Testis (tissue), 3 donors: ENCODE measurements around the gene UBAC1. TPM values are rescaled to one million over a fixed set of nuclear protein-coding genes. Genes with fewer than 3 reads are reported as not detected.

Source experiments
- DNase-seq: peaks from one replicate; pipeline ENCODE4 v3.0.0-alpha.2; 2019
- H3K27ac ChIP-seq, 2 donors: fragments of 200-600 bp; sonication (generic); one replicate each; pipeline ENCODE4 v1.5.1; 2019
- H3K27me3 ChIP-seq: fragments of 200-600 bp; sonication (generic); one replicate; pipeline ENCODE4 v1.5.1; 2019
- H3K36me3 ChIP-seq: fragments of 200-600 bp; sonication (generic); one replicate; pipeline ENCODE4 v1.5.1; 2017; ENCODE audit warnings: low read depth; ENCODE audit errors: missing control alignments
- H3K4me1 ChIP-seq: fragments of 200-600 bp; sonication (generic); one replicate; pipeline ENCODE4 v1.5.1; 2019
- H3K4me3 ChIP-seq, 2 donors: fragments of 200-600 bp; sonication (generic); one replicate each; pipeline ENCODE4 v1.5.1; 2017 to 2019
- H3K9me3 ChIP-seq: fragments of 200-600 bp; sonication (generic); one replicate; pipeline ENCODE4 v1.5.1; 2017
- POLR2A ChIP-seq: fragments of 450-650 bp; IDR thresholded peaks from one replicate; pipeline ENCODE4 v1.6.1; 2017; ENCODE audit warnings: antibody characterized with exemption, mild to moderate bottlenecking, moderate library complexity
- WGBS, 2 donors: methylation state at CpG; one replicate each; pipeline ENCODE4 v1.1.5; 2018; 5-methylcytosine and 5-hydroxymethylcytosine counted together
- intact Hi-C: fragments of 100-400 bp; cut with DNase I; formaldehyde crosslinking; loops from one replicate; pipeline ENCODE4 v1.15.1; 2023; ENCODE audit warnings: low total_unique reads
- polyA plus RNA-seq: library from polyadenylated mRNA; stranded (reverse); fragments of 350-450 nt; fragmentation: Illumina TruSeq; extraction: RNeasy Lipid Tissue Mini Kit (QIAGEN cat#74804); gene quantifications from one replicate; pipeline ENCODE4 v1.2.3, GENCODE V29; 2014; ENCODE audit warnings: low read depth, low replicate concordance; ENCODE audit not compliant: insufficient read depth
- total RNA-seq, 2 donors: library from RNA; depleted of rRNA; stranded (reverse); fragments of >200 nt; gene quantifications; one replicate each; pipeline ENCODE4 v1.2.3, GENCODE V29; 2016
- TF ChIP-seq, protein P1 (sequence below), 3 experiments: fragments of 450-650 bp in 2 of 3; fragments of 200-600 bp in 1 of 3; sonication (generic) in 1 of 3; IDR thresholded peaks; one replicate each; pipeline ENCODE4 v1.5.1; 2016 to 2019; ENCODE audit warnings: antibody characterized with exemption in 3 of 3, mild to moderate bottlenecking in 2 of 3, moderate library complexity in 1 of 3

Gene UBAC1
- total and polyA plus RNA-seq, 3 donors from 2014 or later = 82.2 to 99.5 (median 92.5) TPM

GRCh38 chr9:135958485-135958884 is 2.7 kb downstream of the UBAC1 start:
- whole genome bisulfite sequencing, 2 donors = 80 to 85% methylated on average over 12 of the region's 12 CpGs
- DNase-seq = no peak
- Histone ChIP-seq H3K4me3 (no peak overlapping the region), H3K9me3 (no peaks in the 10 kb centered on the region), H3K27me3 (no peaks in the 10 kb centered on the region), H3K36me3 (no peaks in the 10 kb centered on the region), H3K27ac (no peak overlapping the region), H3K4me1 (peaks cover 11% of the 10 kb centered on the region)
- no peak for TF ChIP-seq POLR2A
- TF ChIP-seq, protein P1, sequence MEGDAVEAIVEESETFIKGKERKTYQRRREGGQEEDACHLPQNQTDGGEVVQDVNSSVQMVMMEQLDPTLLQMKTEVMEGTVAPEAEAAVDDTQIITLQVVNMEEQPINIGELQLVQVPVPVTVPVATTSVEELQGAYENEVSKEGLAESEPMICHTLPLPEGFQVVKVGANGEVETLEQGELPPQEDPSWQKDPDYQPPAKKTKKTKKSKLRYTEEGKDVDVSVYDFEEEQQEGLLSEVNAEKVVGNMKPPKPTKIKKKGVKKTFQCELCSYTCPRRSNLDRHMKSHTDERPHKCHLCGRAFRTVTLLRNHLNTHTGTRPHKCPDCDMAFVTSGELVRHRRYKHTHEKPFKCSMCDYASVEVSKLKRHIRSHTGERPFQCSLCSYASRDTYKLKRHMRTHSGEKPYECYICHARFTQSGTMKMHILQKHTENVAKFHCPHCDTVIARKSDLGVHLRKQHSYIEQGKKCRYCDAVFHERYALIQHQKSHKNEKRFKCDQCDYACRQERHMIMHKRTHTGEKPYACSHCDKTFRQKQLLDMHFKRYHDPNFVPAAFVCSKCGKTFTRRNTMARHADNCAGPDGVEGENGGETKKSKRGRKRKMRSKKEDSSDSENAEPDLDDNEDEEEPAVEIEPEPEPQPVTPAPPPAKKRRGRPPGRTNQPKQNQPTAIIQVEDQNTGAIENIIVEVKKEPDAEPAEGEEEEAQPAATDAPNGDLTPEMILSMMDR (IDR thresholded peaks at IDR 0.05) = no peak
- intact Hi-C loops = no loop called here

DNA sequence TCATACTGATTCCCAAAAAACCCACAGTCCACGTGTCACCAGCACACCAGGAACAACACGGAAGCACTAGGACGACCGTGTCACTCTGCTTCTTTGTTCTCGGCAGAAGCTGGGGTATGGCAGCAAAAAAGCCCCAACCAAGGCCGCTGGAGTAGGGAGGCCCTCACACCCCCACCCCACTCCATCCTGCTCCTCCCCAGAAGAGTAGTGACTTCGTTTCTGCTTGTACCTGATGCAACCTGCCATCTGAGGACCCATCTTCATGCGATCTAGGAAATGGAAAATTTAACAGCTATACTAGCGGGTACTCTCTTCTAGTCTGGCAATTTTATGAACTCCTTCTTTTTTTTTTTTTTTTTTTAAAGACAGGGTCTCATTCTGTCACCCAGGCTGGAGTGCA is 3.7 kb downstream of the UBAC1 start:
- Histone ChIP-seq H3K27ac (no peak overlapping the region), H3K36me3 (no peaks in the 10 kb centered on the region), H3K4me3 (no peak overlapping the region), H3K27me3 (no peaks in the 10 kb centered on the region), H3K9me3 (no peaks in the 10 kb centered on the region), H3K4me1 (peaks cover 11% of the 10 kb centered on the region)
- intact Hi-C loops = no loop called here
- DNase-seq = no peak
- TF ChIP-seq POLR2A = no peak
- TF ChIP-seq, protein P1 (IDR thresholded peaks at IDR 0.05) = no peak
- WGBS, 2 donors = 89 to 92% methylated on average over 9 of the region's 9 CpGs

DNA sequence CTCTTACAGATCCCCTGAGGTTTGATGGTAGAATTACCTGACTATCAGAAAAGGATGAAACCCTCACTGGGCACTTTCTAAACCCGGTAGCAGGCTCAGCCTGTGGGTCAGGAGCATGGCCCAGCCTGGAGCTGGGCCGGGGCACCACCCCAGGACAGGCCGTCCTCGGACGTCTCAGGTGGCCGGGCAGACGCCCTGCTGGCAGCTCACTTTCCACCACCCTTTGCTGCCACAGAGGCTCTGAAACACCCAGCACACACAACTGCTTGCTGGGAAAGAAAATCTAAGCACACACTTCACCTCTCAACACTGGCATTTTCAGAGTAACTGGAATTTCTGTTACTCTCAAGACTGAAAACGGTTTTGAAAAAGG is 4.4 kb downstream of the UBAC1 start:
- H3K4me1 ChIP-seq = peaks cover 11% of the 10 kb centered on the region
- no peak for TF ChIP-seq POLR2A
- TF ChIP-seq, protein P1 (IDR thresholded peaks at IDR 0.05) = no peak
- DNase-seq = no peak
- no peak overlapping the region for H3K4me3 ChIP-seq
- no peaks in the 10 kb centered on the region for H3K9me3 ChIP-seq
- intact Hi-C loops = no loop called here
- no peaks in the 10 kb centered on the region for H3K36me3 ChIP-seq
- H3K27me3 ChIP-seq = no peaks in the 10 kb centered on the region
- WGBS, 2 donors = 88 to 89% methylated on average over 6 to 8 of the region's 8 CpGs
- no peak overlapping the region for H3K27ac ChIP-seq

- no peaks in the 10 kb centered on the region for H3K9me3 ChIP-seq
- no peaks in the 10 kb centered on the region for H3K36me3 ChIP-seq
- DNase-seq = no peak
- WGBS, 2 donors = 87 to 92% methylated on average over 28 to 32 of the region's 32 CpGs
- H3K27ac ChIP-seq = no peak overlapping the region
- H3K27me3 ChIP-seq = no peaks in the 10 kb centered on the region
- peaks cover 11% of the 10 kb centered on the region for H3K4me1 ChIP-seq
- H3K4me3 ChIP-seq = no peak overlapping the region
- intact Hi-C loops = no loop called here
- no peak for TF ChIP-seq POLR2A
- TF ChIP-seq, protein P1 (IDR thresholded peaks at IDR 0.05) = no peak
Observed at GRCh38 chr9:135955934-135956801, 5.0 kb downstream of the UBAC1 start.
